GM19397 (cell line): ENCODE data around the gene OLFML3.
"Not testable (repeated sequence)": the region's sequence is repeated elsewhere in the genome, so short reads cannot be mapped to it uniquely, and the experiment has no call there.

Experiments used
- ATAC-seq: cut with Tn5 transposase; IDR thresholded peaks from one replicate; pipeline ENCODE4 v1.9.1; 2021; ENCODE audit warnings: mild to moderate bottlenecking, moderate library complexity; ENCODE audit not compliant: unreplicated experiment

The OLFML3 gene

GRCh38 chr1:113990961-113991360 is 11.7 kb downstream of the OLFML3 start:
- ATAC-seq = no peak

- ATAC-seq = no peak
These were observed 12.3 kb downstream of the OLFML3 start for GRCh38 chr1:113991467-113991997.

GRCh38 chr1:113993072-113993471 is 13.8 kb downstream of the OLFML3 start:
- no peak for ATAC-seq

- no peak for ATAC-seq
These were observed 14.5 kb downstream of the OLFML3 start for GRCh38 chr1:113993766-113994165.

GRCh38 chr1:113995382-113995781 is 16.1 kb downstream of the OLFML3 start:
- ATAC-seq = no peak

GRCh38 chr1:113998361-113998760 is 19.1 kb downstream of the OLFML3 start:
- ATAC-seq = no peak

GRCh38 chr1:113999233-113999632 is 20.0 kb downstream of the OLFML3 start:
- ATAC-seq = no peak

DNA sequence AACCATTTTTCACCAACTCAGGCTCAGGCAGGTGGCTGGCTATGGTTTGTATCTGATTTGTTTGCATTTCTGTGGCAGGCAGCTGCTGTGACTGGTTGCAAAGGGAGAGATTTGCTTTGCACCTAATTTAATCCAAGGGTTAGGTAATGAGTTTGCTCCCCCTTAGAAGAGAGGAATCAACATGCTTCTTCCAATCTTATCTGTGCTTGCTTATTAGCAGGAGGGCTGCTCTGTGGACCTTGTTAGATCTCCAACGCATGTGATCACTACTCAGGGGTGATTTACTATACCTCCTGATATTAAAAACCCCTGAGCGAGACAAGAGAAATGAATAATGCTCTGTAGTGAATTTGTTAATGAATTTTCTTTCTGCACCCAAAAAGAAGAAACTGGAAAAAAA is 20.5 kb downstream of the OLFML3 start:
- no peak for ATAC-seq

GRCh38 chr1:114000406-114000805 is 21.1 kb downstream of the OLFML3 start:
- ATAC-seq = no peak

DNA sequence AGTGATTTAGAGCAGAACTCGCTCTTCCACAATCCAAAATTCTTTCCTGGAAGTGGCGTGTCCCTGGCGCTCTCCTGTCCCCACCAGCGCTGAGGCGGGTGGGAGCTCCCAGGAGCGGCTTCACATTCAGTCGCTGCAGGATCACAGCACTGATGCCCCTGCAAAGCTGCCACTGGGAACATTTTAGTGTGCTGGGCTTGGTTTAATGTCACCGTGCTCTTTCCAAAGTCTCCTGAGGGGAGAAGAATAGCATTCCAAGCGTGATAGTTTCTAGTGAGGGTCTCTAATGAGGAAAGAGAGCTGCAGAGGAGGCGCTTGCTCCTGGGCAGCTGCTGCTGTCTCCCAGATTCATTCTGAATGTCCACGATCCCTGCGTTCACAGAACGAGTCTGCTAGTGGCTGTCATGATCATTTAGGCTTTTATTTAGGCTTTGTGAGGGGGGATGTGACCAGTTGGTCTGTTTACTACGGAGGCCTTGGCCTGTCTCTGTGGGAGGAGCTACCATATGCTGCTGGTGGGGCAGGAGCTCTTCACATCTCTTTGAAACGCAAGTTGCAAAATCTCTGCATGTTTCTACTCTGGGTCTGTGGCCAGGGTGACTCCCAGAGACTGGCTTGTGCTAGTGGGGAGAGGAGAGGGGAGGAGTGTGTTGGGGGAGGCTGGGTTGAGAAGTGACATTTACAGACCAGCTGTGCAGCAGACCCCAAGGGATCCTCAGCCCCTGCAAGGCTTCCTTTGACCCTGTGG is 23.4 kb downstream of the OLFML3 start:
- no peak for ATAC-seq

- no peak for ATAC-seq
These were observed 24.2 kb downstream of the OLFML3 start for GRCh38 chr1:114003431-114003830.

GRCh38 chr1:114006825-114007224 is 27.6 kb downstream of the OLFML3 start:
- not testable (repeated sequence) for ATAC-seq

DNA sequence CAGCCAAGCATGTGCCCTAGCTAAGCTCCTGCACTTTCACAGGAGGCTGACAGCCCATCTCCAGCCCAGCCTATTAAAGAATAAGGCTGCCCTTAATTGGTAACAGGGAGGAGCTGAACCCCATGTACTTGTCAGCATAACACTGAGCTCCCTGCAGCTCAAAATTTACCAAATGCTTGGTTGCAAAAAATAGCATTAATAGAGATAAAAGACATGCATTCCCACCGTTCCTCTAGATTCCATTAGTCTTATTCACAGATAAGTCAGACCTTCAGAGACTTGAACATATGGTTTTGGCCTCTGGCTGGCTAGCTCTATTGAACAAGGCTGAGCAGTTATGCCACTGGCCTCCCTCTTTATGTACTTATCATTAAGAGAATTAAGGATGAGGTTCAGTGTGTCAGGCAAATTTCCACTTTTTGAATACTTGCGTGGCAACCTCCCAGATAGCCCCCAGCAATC is 29.2 kb downstream of the OLFML3 start:
- ATAC-seq = no peak

DNA sequence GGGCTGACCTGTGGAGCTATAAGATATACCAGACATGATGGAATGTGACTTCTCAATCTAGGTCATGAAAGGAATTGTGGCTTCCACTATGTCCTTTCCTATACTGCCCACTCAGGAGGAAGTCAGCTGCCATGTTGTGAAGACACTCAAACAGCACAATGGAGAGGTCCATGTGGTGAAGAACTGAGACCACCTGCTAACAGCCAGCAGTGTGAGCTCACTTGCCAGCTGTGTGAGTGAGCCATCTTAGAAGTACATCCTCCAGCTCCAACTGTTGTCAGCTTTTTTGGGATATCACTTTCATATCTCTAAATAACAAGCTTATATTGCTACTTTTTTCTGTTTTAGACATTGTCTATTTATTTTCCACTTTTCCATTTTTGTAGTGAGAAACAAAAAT is 29.7 kb downstream of the OLFML3 start:
- ATAC-seq = no peak

- no peak for ATAC-seq
These were observed 30.1 kb downstream of the OLFML3 start for GRCh38 chr1:114009393-114009792.

- ATAC-seq = no peak
These were observed 31.3 kb downstream of the OLFML3 start for GRCh38 chr1:114010433-114011184.

DNA sequence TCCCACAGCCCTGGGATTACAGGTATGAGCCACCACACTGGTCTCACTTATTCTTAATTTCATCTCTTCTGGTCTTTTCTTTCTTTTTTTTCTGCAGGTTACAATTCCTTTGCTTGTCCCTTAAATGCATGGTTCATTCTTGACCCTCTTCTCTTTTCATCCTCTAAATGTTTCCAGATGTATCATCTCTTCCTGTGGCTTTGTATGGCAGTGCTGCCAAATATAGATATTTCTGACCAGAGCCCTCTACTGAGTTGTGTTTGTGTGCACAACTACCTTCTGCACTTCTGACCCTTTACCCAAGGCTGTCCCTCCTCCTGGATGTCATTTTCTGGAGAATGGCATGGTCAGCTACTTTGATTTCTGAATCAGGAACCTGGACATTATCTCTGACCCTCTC is 32.5 kb downstream of the OLFML3 start:
- ATAC-seq = no peak

GRCh38 chr1:114015075-114015474 is 35.8 kb downstream of the OLFML3 start:
- no peak for ATAC-seq

DNA sequence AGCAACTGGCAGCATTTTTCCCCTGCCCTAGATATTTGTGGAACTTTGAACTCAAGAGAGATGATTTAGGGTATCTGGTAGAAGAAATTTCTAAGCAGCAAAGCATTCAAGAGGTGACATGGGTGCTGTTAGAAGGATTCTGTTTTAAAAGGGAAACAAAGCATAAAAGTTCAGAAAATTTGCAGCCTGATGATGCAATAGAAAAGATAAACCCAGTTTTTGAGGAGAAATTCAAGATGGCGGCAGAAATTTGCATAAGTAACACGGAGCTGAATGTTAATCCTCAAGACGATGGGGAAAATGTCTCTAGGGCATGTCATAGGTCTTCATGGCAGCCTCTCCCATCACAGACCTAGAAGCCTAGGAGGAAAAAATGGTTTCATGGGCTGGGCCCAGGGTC is 40.5 kb downstream of the OLFML3 start:
- ATAC-seq = not testable (repeated sequence)

GRCh38 chr1:114021665-114022099 is 42.4 kb downstream of the OLFML3 start:
- no peak for ATAC-seq

- no peak for ATAC-seq
These were observed 43.6 kb downstream of the OLFML3 start for GRCh38 chr1:114022877-114023276.

DNA sequence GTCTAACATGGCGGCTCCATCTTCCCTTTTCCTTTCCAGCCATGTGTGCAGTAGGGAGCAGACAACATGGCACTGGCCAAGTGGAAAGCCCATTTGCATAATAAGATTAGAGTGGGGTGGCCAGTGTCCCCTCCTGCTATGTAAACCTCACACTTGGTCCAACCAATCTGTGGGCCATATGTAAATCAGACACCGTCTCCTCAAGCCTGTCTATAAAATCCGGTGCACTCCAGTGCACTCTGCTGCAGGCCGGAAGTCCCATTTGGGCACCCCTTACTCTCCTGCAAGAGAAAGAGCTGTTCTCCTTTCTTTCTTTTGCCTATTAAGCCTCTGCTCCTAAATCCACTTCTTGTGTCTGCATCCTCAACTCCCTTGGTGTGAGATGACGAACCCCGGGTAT is 44.1 kb downstream of the OLFML3 start:
- no peak for ATAC-seq
